ENCODE data around the gene PHAX.
"Not testable (repeated sequence)": the region's sequence is repeated elsewhere in the genome, so short reads cannot be mapped to it uniquely, and the experiment has no call there.

The PHAX gene

DNA sequence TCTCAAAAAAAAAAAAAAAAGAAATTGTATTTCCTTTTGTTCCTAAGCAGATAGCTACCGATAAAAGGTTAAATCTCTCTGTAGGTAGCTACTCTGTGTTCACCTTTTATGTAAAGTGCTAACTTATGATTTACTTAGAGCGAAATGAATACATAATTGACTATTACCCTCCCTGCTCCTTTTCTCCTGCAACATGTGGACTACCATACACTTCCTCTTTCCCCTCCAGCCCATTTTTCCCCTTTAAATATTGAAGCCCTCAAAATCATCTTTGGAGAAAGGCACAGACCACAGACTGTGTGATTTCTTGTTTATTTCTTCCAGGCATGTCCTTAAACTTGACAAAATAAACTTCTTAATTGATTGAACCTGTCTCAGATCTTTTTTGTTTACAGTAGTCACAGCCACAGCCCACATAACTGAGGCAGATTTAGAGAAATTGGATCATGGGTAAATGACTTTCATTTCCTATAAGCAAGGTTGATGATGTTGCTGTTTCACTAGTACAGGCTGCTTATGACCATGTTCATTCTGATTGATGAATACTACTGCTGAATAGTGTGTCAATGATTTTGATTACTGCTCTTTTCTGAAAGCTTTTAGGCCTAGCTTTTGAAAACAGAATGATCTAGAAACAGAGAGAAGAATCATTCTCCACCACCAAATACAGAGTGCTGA is 59.2 kb downstream of the PHAX start:
- DNase-seq: no peak

DNA sequence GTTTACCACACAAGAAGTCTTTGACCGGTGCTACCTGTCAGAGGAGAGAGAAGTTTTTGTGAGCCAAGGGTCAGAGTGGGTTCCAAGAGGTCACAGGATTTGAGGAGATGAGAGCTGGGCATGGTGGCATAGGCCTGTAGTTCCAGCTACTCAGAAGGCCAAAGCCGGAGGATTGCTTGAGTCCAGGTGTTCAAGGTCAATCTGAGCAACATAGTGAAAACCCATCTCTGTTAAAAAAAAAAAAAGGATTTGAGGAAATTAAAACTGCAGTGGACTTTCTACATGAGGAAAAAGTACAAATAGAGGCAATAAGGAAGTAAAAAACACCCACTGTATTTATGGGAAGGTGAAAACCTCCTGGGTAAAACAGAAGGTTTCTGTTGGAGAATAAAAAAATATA is 63.8 kb downstream of the PHAX start:
- DNase-seq: no peak

DNA sequence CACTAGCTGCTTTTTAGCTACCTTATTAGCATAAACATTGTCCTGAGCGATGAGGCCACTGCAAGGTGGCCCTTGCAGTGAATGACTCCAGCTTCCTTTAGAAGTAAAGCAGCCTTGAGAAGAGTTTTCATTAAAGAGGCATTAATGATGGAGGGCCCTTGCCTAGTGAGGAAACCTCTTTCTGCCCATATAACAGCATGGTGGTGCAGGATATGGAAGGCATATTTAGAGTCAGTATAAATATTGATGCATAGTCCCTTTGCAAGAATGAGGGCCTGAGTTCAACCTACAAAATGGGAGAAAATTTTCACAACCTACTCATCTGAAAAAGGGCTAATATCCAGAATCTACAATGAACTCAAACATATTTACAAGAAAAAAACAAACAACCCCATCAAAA is 69.4 kb downstream of the PHAX start:
- not testable (repeated sequence) for DNase-seq

DNA sequence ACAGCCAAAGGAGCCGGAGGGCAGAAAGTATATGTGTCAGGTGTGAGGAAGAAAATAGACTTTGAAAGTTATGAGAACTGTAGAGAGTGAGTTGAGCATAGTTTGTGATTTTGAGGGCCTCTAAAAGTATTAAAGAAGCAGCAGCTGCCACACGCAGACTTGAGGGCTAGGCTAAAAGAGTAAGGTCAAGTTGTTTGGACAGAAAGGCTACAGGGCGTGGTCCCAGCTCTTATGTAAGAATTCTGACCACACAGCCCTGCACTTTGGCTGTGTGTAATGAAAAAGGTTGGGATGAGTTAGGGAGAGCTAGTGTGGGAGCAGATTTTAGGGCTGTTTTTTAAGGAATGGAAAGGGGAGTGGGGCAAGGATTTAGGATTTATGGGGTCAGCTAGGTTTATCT is 70.9 kb downstream of the PHAX start:
- DNase-seq: not testable (repeated sequence)

DNA sequence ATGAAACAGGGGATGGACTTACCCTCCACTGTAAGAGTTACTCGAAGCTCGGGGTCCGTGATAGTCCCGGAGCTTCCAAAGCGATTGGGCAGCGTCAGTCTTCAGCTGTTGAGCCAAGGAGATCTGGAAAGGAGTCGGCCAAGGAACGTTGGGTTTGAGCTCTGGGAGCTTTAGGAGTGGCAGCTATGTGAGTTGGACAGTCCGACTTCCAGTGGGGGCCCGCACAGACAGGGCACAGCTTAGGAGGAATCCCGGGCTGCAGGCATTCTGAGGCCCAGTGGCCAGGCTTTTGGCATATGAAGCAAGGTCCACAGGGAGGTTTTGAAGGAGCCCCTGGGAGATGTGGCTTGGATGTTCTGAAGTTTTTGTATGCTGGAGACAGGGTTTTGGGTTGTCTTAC is 72.7 kb downstream of the PHAX start:
- DNase-seq: no peak

DNA sequence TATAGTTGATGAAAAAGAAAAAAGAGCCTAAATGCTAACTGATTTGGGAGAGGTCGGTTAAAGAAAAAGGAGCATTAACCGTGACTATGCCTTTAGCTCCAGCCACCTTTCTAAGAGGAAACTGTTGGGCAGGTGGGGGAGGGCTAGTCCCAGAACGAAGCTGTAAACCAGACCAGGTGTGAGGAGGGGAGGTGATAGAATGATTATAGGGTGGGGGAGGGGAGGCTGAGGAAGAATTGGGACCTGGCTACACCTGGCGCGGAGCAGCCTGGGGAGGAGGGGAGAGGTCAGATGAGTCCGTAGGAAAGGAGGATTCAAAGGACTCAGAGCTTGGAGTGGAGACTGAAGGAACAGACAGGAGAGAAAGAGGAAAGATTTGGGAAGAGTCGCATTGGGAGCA is 73.4 kb downstream of the PHAX start:
- no peak for DNase-seq

DNA sequence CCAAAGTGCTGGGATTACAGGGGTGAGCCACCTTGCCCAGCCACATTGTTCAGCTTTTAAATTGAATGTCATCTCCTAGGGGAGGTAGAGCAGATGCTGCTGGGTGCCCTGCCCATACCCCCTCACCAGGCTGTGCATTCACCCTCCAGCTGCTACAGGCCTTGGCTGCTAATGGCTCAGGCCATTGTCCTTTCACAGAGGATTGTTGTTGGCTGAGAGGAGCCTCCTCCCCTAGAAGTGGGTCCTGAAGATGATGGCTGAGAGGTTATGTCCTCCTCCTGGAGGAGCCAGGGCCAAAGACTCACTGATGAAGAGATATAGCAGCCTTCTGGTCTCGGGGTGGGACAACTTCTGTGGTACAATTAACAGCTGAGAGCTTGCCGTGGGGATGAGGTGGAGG is 74.6 kb downstream of the PHAX start:
- DNase-seq: no peak

DNA sequence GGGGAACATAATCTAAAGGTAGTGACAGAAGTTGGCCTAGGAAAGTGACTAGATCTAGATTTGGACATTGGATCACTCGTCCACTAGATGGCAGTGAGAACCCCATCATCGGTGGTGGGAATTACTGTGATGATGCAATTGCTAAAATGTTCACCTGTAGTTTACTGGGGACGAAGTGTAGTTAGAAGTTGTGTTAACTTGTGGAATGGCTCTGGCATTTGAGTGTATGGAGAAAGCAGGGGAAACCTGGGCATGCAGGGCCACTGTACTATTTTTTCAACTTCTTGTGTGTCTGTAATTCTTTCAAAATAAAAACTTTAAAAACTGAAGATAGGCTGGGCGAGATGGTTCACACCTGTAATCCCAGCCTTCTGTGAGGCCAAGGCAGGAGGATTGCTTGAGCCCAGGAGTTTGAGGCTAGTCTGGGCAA is 75.5 kb downstream of the PHAX start:
- peak in 2 of 4 experiments; percentile 32 to 43 for DNase-seq

All from activated naive CD4-positive, alpha-beta T cell (primary cell).